ENCODE data around the gene PTPRR. TPM values are rescaled to one million over a fixed set of nuclear protein-coding genes. Genes with fewer than 3 reads are reported as not detected.
"Not testable (repeated sequence)": the region's sequence is repeated elsewhere in the genome, so short reads cannot be mapped to it uniquely, and the experiment has no call there.

The PTPRR gene
- total and polyA plus RNA-seq, 9 donors: 0.15 to 1.5 (median 0.32) TPM; not detected in 1

- H3K4me1 ChIP-seq (ENCODE audit: insufficient read depth): no peaks in the 10 kb centered on the region
- no peak for DNase-seq
Measured at GRCh38 chr12:70736351-70737133, 184.0 kb downstream of the PTPRR start.

GRCh38 chr12:70735197-70735596 lies 185.3 kb downstream of the PTPRR start:
- not testable (repeated sequence) for H3K27me3 ChIP-seq; DNase-seq; H3K36me3 ChIP-seq; H3K4me1 ChIP-seq (ENCODE audit: insufficient read depth); H3K4me3 ChIP-seq; H3K27ac ChIP-seq; H3K9me3 ChIP-seq
- intact Hi-C loops (cut with DNase I): loop anchor here in 2 of 4 donors (10.0 kb wide), 1 partner anchor 280 kb away; no protein-coding TSS in a partner anchor
- WGBS, 3 donors: 80 to 88% (median 87%) methylated on average over 3 of the region's 3 CpGs

More at GRCh38 chr12:70736351-70737133, 184.0 kb downstream of the PTPRR start:
- Histone ChIP-seq H3K27me3 (no peaks in the 10 kb centered on the region), H3K9me3 (no peaks in the 10 kb centered on the region), H3K36me3 (no peaks in the 10 kb centered on the region), H3K4me3 (no peak overlapping the region), H3K27ac (no peak overlapping the region)
- 82 to 88% (median 83%) methylated on average over 8 of the region's 8 CpGs for whole genome bisulfite sequencing, 3 donors
- TF ChIP-seq CTCF (IDR thresholded peaks at IDR 0.05) (no peak), POLR2A (IDR thresholded peaks at IDR 0.05) (no peak), EP300 (IDR thresholded peaks at IDR 0.05) (no peak)
- intact Hi-C loops (cut with DNase I): loop anchor here in 2 of 4 donors (10.0 kb wide), 1 partner anchor 278 kb away; no protein-coding TSS in a partner anchor

- TF ChIP-seq EP300 (IDR thresholded peaks at IDR 0.05): no peak
- TF ChIP-seq CTCF (IDR thresholded peaks at IDR 0.05): peak in 1 of 3 donors; percentile 38
- no peak for DNase-seq
- Histone ChIP-seq H3K4me1 (ENCODE audit: insufficient read depth) (no peaks in the 10 kb centered on the region), H3K27me3 (no peaks in the 10 kb centered on the region), H3K4me3 (no peak overlapping the region), H3K27ac (no peak overlapping the region), H3K36me3 (no peaks in the 10 kb centered on the region), H3K9me3 (no peaks in the 10 kb centered on the region)
- 0 to 3% (median 2%) methylated on average over 4 of the region's 4 CpGs for WGBS, 3 donors
- intact Hi-C loops (cut with DNase I): loop anchor here in 2 of 4 donors (10.0 kb wide), 1 partner anchor 281 kb away; no protein-coding TSS in a partner anchor
Measured at GRCh38 chr12:70733385-70733784, 187.2 kb downstream of the PTPRR start.

GRCh38 chr12:70732287-70732686 lies 188.3 kb downstream of the PTPRR start:
- DNase-seq: no peak
- Histone ChIP-seq H3K27ac (no peak overlapping the region), H3K36me3 (no peaks in the 10 kb centered on the region), H3K27me3 (no peaks in the 10 kb centered on the region), H3K4me1 (ENCODE audit: insufficient read depth) (no peaks in the 10 kb centered on the region), H3K9me3 (no peaks in the 10 kb centered on the region), H3K4me3 (no peak overlapping the region)
- TF ChIP-seq POLR2A (IDR thresholded peaks at IDR 0.05) (no peak), CTCF (IDR thresholded peaks at IDR 0.05) (no peak)
- intact Hi-C loops (cut with DNase I): loop anchor here in 2 of 4 donors (10.0 kb wide), 1 partner anchor 283 kb away; no protein-coding TSS in a partner anchor
- WGBS, 3 donors: 62 to 72% (median 65%) methylated on average over 8 of the region's 8 CpGs

- Histone ChIP-seq H3K27me3 (no peaks in the 10 kb centered on the region), H3K4me1 (ENCODE audit: insufficient read depth) (no peaks in the 10 kb centered on the region), H3K36me3 (no peaks in the 10 kb centered on the region), H3K9me3 (no peaks in the 10 kb centered on the region), H3K4me3 (no peak overlapping the region), H3K27ac (no peak overlapping the region)
- intact Hi-C loops (cut with DNase I): loop anchor here in 2 of 4 donors (10.0 kb wide), 1 partner anchor 284 kb away; no protein-coding TSS in a partner anchor
- no peak for DNase-seq
- TF ChIP-seq POLR2A (IDR thresholded peaks at IDR 0.05) (no peak), EP300 (IDR thresholded peaks at IDR 0.05) (no peak), CTCF (IDR thresholded peaks at IDR 0.05) (no peak)
- 75 to 85% (median 79%) methylated on average over 2 of the region's 2 CpGs for WGBS, 3 donors
Measured at GRCh38 chr12:70730675-70731180, 189.8 kb downstream of the PTPRR start.

All from ovary (tissue), 9 donors.